Ishikawa (cell line): ENCODE results near the gene TACC2.

ENCODE experiments used
- CEBPB ChIP-seq: IDR thresholded peaks from 2 replicates; pipeline ENCODE4 v1.6.1; 2012
- CREB1 ChIP-seq: IDR thresholded peaks from 2 replicates; pipeline ENCODE4 v1.6.1; 2012; ENCODE audit warnings: low read depth
- EGR1 ChIP-seq: IDR thresholded peaks from 2 replicates; pipeline ENCODE4 v1.6.1; 2012
- EP300 ChIP-seq: IDR thresholded peaks from 2 replicates; pipeline ENCODE4 v1.6.1; 2012; ENCODE audit warnings: borderline replicate concordance
- FOXM1 ChIP-seq: IDR thresholded peaks from 2 replicates; pipeline ENCODE4 v1.6.1; 2012; ENCODE audit warnings: low read depth, borderline replicate concordance
- NFIC ChIP-seq: IDR thresholded peaks from 2 replicates; pipeline ENCODE4 v1.6.1; 2012
- RAD21 ChIP-seq: IDR thresholded peaks from 2 replicates; pipeline ENCODE4 v1.6.1; 2012; ENCODE audit warnings: low read depth
- REST ChIP-seq: IDR thresholded peaks from 2 replicates; pipeline ENCODE4 v1.6.1; 2012; ENCODE audit warnings: low read depth, mild to moderate bottlenecking
- TAF1 ChIP-seq: IDR thresholded peaks from 2 replicates; pipeline ENCODE4 v1.6.1; 2012; ENCODE audit warnings: low read depth, mild to moderate bottlenecking
- TCF12 ChIP-seq: IDR thresholded peaks from 2 replicates; pipeline ENCODE4 v1.6.1; 2012; ENCODE audit warnings: low read depth
- TEAD4 ChIP-seq: IDR thresholded peaks from 2 replicates; pipeline ENCODE4 v1.6.1; 2012
- YY1 ChIP-seq: IDR thresholded peaks from 2 replicates; pipeline ENCODE4 v1.6.1; 2012; ENCODE audit warnings: low read depth
- ZBTB7A ChIP-seq: IDR thresholded peaks from 2 replicates; pipeline ENCODE4 v1.6.1; 2012; ENCODE audit warnings: low read depth
- TF ChIP-seq, protein P1 (sequence below): IDR thresholded peaks from 2 replicates; pipeline ENCODE4 v1.6.1; 2012
- TF ChIP-seq, protein P2 (sequence below): IDR thresholded peaks from 2 replicates; pipeline ENCODE4 v1.6.1; 2012

TACC2 gene

GRCh38 chr10:122245136-122245535 is 256.2 kb downstream of the TACC2 start:
- TF ChIP-seq TAF1: no peak
- TF ChIP-seq YY1: no peak
- TF ChIP-seq REST: no peak
- TF ChIP-seq EGR1: no peak
- TF ChIP-seq, protein P1, sequence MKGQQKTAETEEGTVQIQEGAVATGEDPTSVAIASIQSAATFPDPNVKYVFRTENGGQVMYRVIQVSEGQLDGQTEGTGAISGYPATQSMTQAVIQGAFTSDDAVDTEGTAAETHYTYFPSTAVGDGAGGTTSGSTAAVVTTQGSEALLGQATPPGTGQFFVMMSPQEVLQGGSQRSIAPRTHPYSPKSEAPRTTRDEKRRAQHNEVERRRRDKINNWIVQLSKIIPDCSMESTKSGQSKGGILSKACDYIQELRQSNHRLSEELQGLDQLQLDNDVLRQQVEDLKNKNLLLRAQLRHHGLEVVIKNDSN: no peak
- no peak for TF ChIP-seq TCF12
- TF ChIP-seq FOXM1: no peak
- no peak for TF ChIP-seq TEAD4
- no peak for TF ChIP-seq CREB1
- no peak for TF ChIP-seq RAD21
- TF ChIP-seq EP300: no peak
- no peak for TF ChIP-seq ZBTB7A

DNA sequence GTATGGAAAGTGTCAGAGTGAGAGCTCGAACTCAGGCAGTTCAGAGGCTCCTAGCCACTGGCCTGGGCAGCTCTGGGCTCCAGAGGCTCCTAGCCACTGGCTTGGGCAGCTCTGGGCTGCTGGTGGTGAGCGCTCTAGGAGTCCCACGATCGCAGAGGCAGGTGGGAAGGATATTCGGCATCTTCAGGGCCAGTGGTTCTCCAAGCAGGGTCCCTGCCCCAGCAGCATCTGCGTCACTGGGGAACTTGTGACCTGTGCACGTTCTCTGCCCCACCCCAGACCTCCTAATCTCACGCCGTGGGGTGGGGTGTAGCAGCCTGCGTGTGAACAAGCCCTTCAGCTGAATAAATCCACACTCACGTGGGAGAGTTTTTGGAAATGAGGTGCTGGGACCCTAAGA is 256.9 kb downstream of the TACC2 start:
- TF ChIP-seq ZBTB7A: no peak
- TF ChIP-seq EGR1: no peak
- no peak for TF ChIP-seq TCF12
- TF ChIP-seq, protein P2, sequence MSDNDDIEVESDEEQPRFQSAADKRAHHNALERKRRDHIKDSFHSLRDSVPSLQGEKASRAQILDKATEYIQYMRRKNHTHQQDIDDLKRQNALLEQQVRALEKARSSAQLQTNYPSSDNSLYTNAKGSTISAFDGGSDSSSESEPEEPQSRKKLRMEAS: no peak
- TF ChIP-seq TEAD4: no peak
- no peak for TF ChIP-seq TAF1
- no peak for TF ChIP-seq CREB1
- no peak for TF ChIP-seq YY1
- TF ChIP-seq EP300: no peak
- TF ChIP-seq, protein P1: no peak
- no peak for TF ChIP-seq FOXM1
- no peak for TF ChIP-seq REST
- no peak for TF ChIP-seq CEBPB
- TF ChIP-seq NFIC: no peak
- no peak for TF ChIP-seq RAD21

DNA sequence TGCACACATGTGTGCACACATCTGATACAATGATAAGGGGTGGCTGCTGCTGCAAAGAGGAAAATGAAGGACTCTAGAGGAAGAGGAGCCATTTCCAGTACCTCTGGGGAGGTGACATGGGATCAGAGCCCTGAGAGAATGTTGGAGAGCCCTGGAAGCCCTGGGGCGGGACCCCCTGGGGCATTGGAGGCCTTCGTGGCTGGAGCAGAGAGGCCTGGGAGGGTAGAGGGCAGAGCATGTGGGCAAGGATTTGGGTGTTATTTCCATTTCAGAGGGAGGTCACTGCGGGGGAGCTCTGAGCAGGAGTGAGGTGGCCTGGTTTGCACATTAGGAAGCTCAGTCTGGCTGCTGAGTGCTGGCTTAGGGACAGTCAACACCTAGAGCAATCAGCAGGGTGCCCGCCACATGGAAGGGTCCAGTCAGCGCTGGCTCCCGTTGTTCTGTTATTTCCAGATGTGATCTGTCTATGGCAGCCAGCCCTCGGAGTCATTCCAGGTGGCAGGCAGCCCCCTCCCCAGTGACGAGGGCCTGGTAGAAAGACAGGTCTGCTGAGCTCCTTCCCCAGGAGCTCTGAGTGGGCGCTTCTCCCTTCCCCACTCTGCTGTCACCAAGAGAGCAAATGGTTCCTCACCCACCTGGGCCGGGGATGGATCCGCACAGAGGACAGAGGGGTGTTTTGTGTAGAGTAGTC is 258.0 kb downstream of the TACC2 start:
- TF ChIP-seq ZBTB7A (no peak), YY1 (no peak), REST (no peak), EGR1 (no peak), FOXM1 (no peak), RAD21 (no peak), CEBPB (no peak), TCF12 (no peak), EP300 (no peak), TEAD4 (no peak), TAF1 (no peak), NFIC (no peak), CREB1 (no peak)
- TF ChIP-seq, protein P1: no peak
- TF ChIP-seq, protein P2: no peak
